Prostate gland (tissue), 2 donors: ENCODE measurements around the gene MAP1S. TPM values are rescaled to one million over a fixed set of nuclear protein-coding genes. Genes with fewer than 3 reads are reported as not detected.

Experiments
- DNase-seq: peaks from one replicate; pipeline ENCODE4 v3.0.0-alpha.2; 2019; ENCODE audit warnings: low spot score
- H3K27ac ChIP-seq, 2 donors: fragments of 200-600 bp; sonication (generic); 2 replicates each; pipeline ENCODE4 v1.5.1; 2017 to 2019
- H3K27me3 ChIP-seq: fragments of 200-600 bp; sonication (generic); replicated peaks from 2 replicates; pipeline ENCODE4 v1.5.1; 2019; ENCODE audit not compliant: insufficient read depth
- H3K36me3 ChIP-seq, 2 donors: fragments of 200-600 bp; sonication (generic); 1 replicate in 1 of 2; 2 replicates in 1 of 2; pipeline versions ENCODE4 v1.5.1 to v1.8.1; 2017 to 2019
- H3K4me1 ChIP-seq: fragments of 200-600 bp; sonication (generic); replicated peaks from 2 replicates; pipeline ENCODE4 v1.5.1; 2019
- H3K4me3 ChIP-seq, 2 donors: fragments of 200-600 bp; sonication (generic); 2 replicates each; pipeline ENCODE4 v1.5.1; 2017 to 2019
- H3K9me3 ChIP-seq: fragments of 200-600 bp; sonication (generic); 2 replicates; pipeline ENCODE4 v1.5.1; 2017
- POLR2A ChIP-seq: fragments of 450-650 bp; IDR thresholded peaks from one replicate; pipeline ENCODE4 v1.6.1; 2016; ENCODE audit warnings: antibody characterized with exemption, mild to moderate bottlenecking
- POLR2AphosphoS5 ChIP-seq: sonication (generic); formaldehyde crosslinking; IDR thresholded peaks from one replicate; pipeline ENCODE4 v1.6.1; 2017; ENCODE audit warnings: antibody characterized with exemption
- WGBS: methylation state at CpG from one replicate; pipeline ENCODE4 v1.1.5; 2018; 5-methylcytosine and 5-hydroxymethylcytosine counted together
- intact Hi-C: fragments of 100-400 bp; cut with DNase I; formaldehyde crosslinking; loops from one replicate; pipeline ENCODE4 v1.14.2; 2022
- total RNA-seq, 2 donors: library from RNA; depleted of rRNA; stranded (reverse); fragments of >200 nt; gene quantifications; one replicate each; pipeline ENCODE4 v1.1.0, GENCODE V29; 2016
- TF ChIP-seq, protein P1 (sequence below), 4 experiments: fragments of 200-600 bp in 2 of 4; fragments of 450-650 bp in 2 of 4; sonication (generic) in 2 of 4; IDR thresholded peaks; 1 replicate in 3 of 4; 2 replicates in 1 of 4; pipeline ENCODE4 v1.5.1; 2016 to 2019; ENCODE audit warnings: antibody characterized with exemption in 4 of 4, mild to moderate bottlenecking in 2 of 4, moderate library complexity in 2 of 4

Gene MAP1S
- total RNA-seq, 2 donors from 2014 or later, result 34.9 to 61.1 TPM

GRCh38 chr19:17725422-17726078 lies 6.3 kb downstream of the MAP1S start:
- DNase-seq, result no peak
- Histone ChIP-seq H3K27me3 (no peaks in the 10 kb centered on the region), H3K4me3 (no peak overlapping the region), H3K36me3 (peaks cover 0 to 19% of the 10 kb centered on the region in 2 donors), H3K27ac (no peak overlapping the region), H3K9me3 (no peaks in the 10 kb centered on the region), H3K4me1 (peaks cover 5% of the 10 kb centered on the region)
- TF ChIP-seq, protein P1, sequence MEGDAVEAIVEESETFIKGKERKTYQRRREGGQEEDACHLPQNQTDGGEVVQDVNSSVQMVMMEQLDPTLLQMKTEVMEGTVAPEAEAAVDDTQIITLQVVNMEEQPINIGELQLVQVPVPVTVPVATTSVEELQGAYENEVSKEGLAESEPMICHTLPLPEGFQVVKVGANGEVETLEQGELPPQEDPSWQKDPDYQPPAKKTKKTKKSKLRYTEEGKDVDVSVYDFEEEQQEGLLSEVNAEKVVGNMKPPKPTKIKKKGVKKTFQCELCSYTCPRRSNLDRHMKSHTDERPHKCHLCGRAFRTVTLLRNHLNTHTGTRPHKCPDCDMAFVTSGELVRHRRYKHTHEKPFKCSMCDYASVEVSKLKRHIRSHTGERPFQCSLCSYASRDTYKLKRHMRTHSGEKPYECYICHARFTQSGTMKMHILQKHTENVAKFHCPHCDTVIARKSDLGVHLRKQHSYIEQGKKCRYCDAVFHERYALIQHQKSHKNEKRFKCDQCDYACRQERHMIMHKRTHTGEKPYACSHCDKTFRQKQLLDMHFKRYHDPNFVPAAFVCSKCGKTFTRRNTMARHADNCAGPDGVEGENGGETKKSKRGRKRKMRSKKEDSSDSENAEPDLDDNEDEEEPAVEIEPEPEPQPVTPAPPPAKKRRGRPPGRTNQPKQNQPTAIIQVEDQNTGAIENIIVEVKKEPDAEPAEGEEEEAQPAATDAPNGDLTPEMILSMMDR (IDR thresholded peaks at IDR 0.05), result no peak
- no peak for TF ChIP-seq POLR2A
- no peak for TF ChIP-seq POLR2AphosphoS5
- 81% methylated on average over 21 of the region's 21 CpGs for WGBS
- intact Hi-C loops, result no loop called here

GRCh38 chr19:17726136-17726741 lies 7.0 kb downstream of the MAP1S start:
- intact Hi-C loops, result no loop called here
- TF ChIP-seq POLR2A, result no peak
- TF ChIP-seq, protein P1 (IDR thresholded peaks at IDR 0.05), result no peak
- no peak for TF ChIP-seq POLR2AphosphoS5
- Histone ChIP-seq H3K27me3 (no peaks in the 10 kb centered on the region), H3K27ac (no peak overlapping the region), H3K9me3 (no peaks in the 10 kb centered on the region), H3K4me1 (no peaks in the 10 kb centered on the region), H3K36me3 (peaks cover 0 to 19% of the 10 kb centered on the region in 2 donors), H3K4me3 (no peak overlapping the region)
- 95% methylated on average over 57 of the region's 59 CpGs for WGBS
- DNase-seq, result no peak

DNA sequence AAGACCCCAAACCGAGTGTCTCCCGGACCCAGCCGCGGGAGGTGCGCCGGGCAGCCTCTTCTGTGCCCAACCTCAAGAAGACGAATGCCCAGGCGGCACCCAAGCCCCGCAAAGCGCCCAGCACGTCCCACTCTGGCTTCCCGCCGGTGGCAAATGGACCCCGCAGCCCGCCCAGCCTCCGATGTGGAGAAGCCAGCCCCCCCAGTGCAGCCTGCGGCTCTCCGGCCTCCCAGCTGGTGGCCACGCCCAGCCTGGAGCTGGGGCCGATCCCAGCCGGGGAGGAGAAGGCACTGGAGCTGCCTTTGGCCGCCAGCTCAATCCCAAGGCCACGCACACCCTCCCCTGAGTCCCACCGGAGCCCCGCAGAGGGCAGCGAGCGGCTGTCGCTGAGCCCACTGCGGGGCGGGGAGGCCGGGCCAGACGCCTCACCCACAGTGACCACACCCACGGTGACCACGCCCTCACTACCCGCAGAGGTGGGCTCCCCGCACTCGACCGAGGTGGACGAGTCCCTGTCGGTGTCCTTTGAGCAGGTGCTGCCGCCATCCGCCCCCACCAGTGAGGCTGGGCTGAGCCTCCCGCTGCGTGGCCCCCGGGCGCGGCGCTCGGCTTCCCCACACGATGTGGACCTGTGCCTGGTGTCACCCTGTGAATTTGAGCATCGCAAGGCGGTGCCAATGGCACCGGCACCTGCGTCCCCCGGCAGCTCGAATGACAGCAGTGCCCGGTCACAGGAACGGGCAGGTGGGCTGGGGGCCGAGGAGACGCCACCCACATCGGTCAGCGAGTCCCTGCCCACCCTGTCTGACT lies 7.9 kb downstream of the MAP1S start:
- DNase-seq, result no peak
- Histone ChIP-seq H3K27ac (no peak overlapping the region), H3K4me1 (no peaks in the 10 kb centered on the region), H3K9me3 (no peaks in the 10 kb centered on the region), H3K4me3 (no peak overlapping the region), H3K27me3 (no peaks in the 10 kb centered on the region), H3K36me3 (peaks cover 0 to 19% of the 10 kb centered on the region in 2 donors)
- intact Hi-C loops, result no loop called here
- 93% methylated on average over 45 of the region's 62 CpGs for WGBS
- TF ChIP-seq POLR2AphosphoS5 (no peak), POLR2A (no peak)
- TF ChIP-seq, protein P1 (IDR thresholded peaks at IDR 0.05), result no peak

- TF ChIP-seq POLR2A (no peak), POLR2AphosphoS5 (no peak)
- TF ChIP-seq, protein P1 (IDR thresholded peaks at IDR 0.05), result no peak
- intact Hi-C loops, result no loop called here
- H3K27me3 ChIP-seq, result no peaks in the 10 kb centered on the region
- H3K9me3 ChIP-seq, result no peaks in the 10 kb centered on the region
- DNase-seq, result no peak
- H3K27ac ChIP-seq, result no peak overlapping the region
- H3K4me1 ChIP-seq, result no peaks in the 10 kb centered on the region
- peaks cover 0 to 19% of the 10 kb centered on the region in 2 donors for H3K36me3 ChIP-seq
- WGBS, result 90% methylated on average over 19 of the region's 19 CpGs
- H3K4me3 ChIP-seq, result no peak overlapping the region
Measured at GRCh38 chr19:17727843-17728242, 8.6 kb downstream of the MAP1S start.
